Adrenal gland (tissue), 5 donors: ENCODE measurements around the gene CYP26A1.

Source experiments
- POLR2A ChIP-seq, 2 donors: fragments of 450-650 bp; IDR thresholded peaks; one replicate each; pipeline ENCODE4 v1.6.1; 2017; ENCODE audit warnings: antibody characterized with exemption in 2 of 2, mild to moderate bottlenecking in 2 of 2, moderate library complexity in 1 of 2
- TF ChIP-seq, protein P1 (sequence below), 6 experiments: fragments of 450-650 bp in 4 of 6; fragments of 200-600 bp in 2 of 6; sonication (generic) in 1 of 6; IDR thresholded peaks; 1 replicate in 5 of 6; 2 replicates in 1 of 6; pipeline versions ENCODE4 v1.5.1 to v1.8.0; 2016 to 2021; ENCODE audit warnings: antibody characterized with exemption in 6 of 6, mild to moderate bottlenecking in 2 of 6, moderate library complexity in 1 of 6
- donor health status: DM: no; HTN: no; CAD: no.

DNA sequence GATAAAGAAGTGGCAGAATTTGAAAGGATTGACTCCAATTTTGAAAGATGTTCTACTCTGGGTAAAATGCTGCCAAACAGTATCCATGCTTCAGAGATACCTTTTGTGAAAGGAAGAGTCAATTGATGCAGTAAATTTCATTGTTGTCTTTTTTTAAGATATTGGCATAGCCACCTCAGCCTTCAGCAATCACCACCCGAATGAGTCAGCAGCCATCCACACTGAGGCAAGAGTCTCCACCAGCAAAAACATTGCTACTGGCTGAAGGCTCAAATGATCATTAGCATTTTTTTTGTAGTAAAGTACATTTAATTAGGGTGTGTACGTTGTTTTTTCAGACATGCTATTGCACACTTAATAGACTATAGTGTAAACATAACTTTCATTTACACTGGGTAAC, 44.8 kb upstream of the CYP26A1 start:
- TF ChIP-seq, protein P1, sequence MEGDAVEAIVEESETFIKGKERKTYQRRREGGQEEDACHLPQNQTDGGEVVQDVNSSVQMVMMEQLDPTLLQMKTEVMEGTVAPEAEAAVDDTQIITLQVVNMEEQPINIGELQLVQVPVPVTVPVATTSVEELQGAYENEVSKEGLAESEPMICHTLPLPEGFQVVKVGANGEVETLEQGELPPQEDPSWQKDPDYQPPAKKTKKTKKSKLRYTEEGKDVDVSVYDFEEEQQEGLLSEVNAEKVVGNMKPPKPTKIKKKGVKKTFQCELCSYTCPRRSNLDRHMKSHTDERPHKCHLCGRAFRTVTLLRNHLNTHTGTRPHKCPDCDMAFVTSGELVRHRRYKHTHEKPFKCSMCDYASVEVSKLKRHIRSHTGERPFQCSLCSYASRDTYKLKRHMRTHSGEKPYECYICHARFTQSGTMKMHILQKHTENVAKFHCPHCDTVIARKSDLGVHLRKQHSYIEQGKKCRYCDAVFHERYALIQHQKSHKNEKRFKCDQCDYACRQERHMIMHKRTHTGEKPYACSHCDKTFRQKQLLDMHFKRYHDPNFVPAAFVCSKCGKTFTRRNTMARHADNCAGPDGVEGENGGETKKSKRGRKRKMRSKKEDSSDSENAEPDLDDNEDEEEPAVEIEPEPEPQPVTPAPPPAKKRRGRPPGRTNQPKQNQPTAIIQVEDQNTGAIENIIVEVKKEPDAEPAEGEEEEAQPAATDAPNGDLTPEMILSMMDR (IDR thresholded peaks at IDR 0.05): no peak
- TF ChIP-seq POLR2A (IDR thresholded peaks at IDR 0.05): no peak
